Forelimb muscle (tissue), 1 donor: ENCODE data around the gene CPTP. TPM values are rescaled to one million over a fixed set of nuclear protein-coding genes. Genes with fewer than 3 reads are reported as not detected.
A peak's percentile ranks its signal among the peaks of the same experiment; 100 is the strongest.

Experiments
- DNase-seq: peaks from one replicate; pipeline ENCODE4 v3.0.0-alpha.2; 2013; ENCODE audit warnings: low read depth
- polyA plus RNA-seq: library from polyadenylated mRNA; unstranded; fragments of 120-200 nt; gene quantifications from one replicate; pipeline ENCODE4 v1.2.1, GENCODE V29; 2013; ENCODE audit not compliant: insufficient read length

CPTP gene
- 16.5 TPM for polyA plus RNA-seq

- DNase-seq: peak; percentile 64
Observed at GRCh38 chr1:1324524-1325287, at the start of gene CPTP, which contains the start of gene INTS11. TSS of gene CPTP (plus strand) at chr1:1324802. CDS start at chr1:1326911, 2,109 bp downstream. TSS of gene INTS11 (minus strand) at chr1:1324660. CDS start at chr1:1324608, 52 bp downstream.

- DNase-seq: no peak
Observed at GRCh38 chr1:1274931-1275431, 49.6 kb upstream of the CPTP start.

GRCh38 chr1:1275836-1276235 lies 48.8 kb upstream of the CPTP start:
- DNase-seq: no peak

GRCh38 chr1:1278620-1279019 lies 46.0 kb upstream of the CPTP start:
- no peak for DNase-seq

GRCh38 chr1:1279028-1279427 lies 45.6 kb upstream of the CPTP start:
- no peak for DNase-seq

- DNase-seq: no peak
Observed at GRCh38 chr1:1280782-1281481, 43.7 kb upstream of the CPTP start.

- no peak for DNase-seq
Observed at GRCh38 chr1:1281533-1282321, 42.9 kb upstream of the CPTP start.

GRCh38 chr1:1282998-1283397 lies 41.6 kb upstream of the CPTP start:
- DNase-seq: no peak

- DNase-seq: no peak
Observed at GRCh38 chr1:1283821-1284220, 40.8 kb upstream of the CPTP start.

- DNase-seq: no peak
Observed at GRCh38 chr1:1284221-1285101, 40.1 kb upstream of the CPTP start.

GRCh38 chr1:1285102-1285571 lies 39.5 kb upstream of the CPTP start:
- no peak for DNase-seq

- no peak for DNase-seq
Observed at GRCh38 chr1:1285611-1286311, 38.8 kb upstream of the CPTP start.

GRCh38 chr1:1286313-1287261 lies 38.0 kb upstream of the CPTP start:
- DNase-seq: no peak

- no peak for DNase-seq
Observed at GRCh38 chr1:1287288-1288110, 37.1 kb upstream of the CPTP start.

- no peak for DNase-seq
Observed at GRCh38 chr1:1290238-1290731, 34.3 kb upstream of the CPTP start.

GRCh38 chr1:1291023-1291528 lies 33.5 kb upstream of the CPTP start:
- DNase-seq: no peak

GRCh38 chr1:1291548-1292441 lies 32.8 kb upstream of the CPTP start:
- no peak for DNase-seq
